GM12878 (cell line): ENCODE data around the gene MYO3B. TPM values are rescaled to one million over a fixed set of nuclear protein-coding genes. Genes with fewer than 3 reads are reported as not detected.

ENCODE experiments used
- ATAC-seq: fragments of 200-7000 bp; cut with Tn5 transposase; 3 replicates; pipeline ENCODE4 v1.9.1; 2020; ENCODE audit warnings: mild to moderate bottlenecking, moderate library complexity
- BruUV-seq: library from RNA; stranded (reverse); fragments of 400-500 nt; replicated peaks from 2 replicates; lab custom pipeline; 2021; lab: Mats Ljungman, UMichigan
- CTCF ChIA-PET: fragments of 300-600 bp; sonication (Branson Sonifier 250); formaldehyde crosslinking; extraction: SDS; loops from one replicate; lab custom pipeline; 2021; ENCODE audit warnings: inconsistent platforms; lab: Yijun Ruan, JAX
- POLR2A ChIA-PET: fragments of 350-600 bp; formaldehyde crosslinking; extraction: SDS; loops from one replicate; lab custom pipeline; 2021; ENCODE audit warnings: inconsistent platforms; lab: Charles Lee
- RAD21 ChIA-PET: fragments of 300-600 bp; sonication (Branson Sonifier 250); formaldehyde crosslinking; loops from one replicate; lab custom pipeline; 2023; ENCODE audit warnings: antibody characterized with exemption; ENCODE audit not compliant: unreplicated experiment; lab: Charles Lee
- SMC1A ChIA-PET: fragments of 300-600 bp; sonication (Branson Sonifier 250); formaldehyde crosslinking; loops from one replicate; lab custom pipeline; 2023; ENCODE audit not compliant: unreplicated experiment, uncharacterized antibody; lab: Charles Lee
- DNase-seq: peaks from one replicate; pipeline ENCODE4 v3.0.0-alpha.2; 2011; ENCODE audit warnings: low read depth, low spot score
- FAIRE-seq: peaks from 3 replicates; lab custom pipeline; 2011; peaks lifted over from hg19 to GRCh38; lab: Jason Lieb, UNC
- H2AFZ ChIP-seq: 2 replicates; pipeline ENCODE4 v1.6.0; 2011; ENCODE audit warnings: low read depth, low read length, control low read depth; ENCODE audit not compliant: control insufficient read depth
- H3K27ac ChIP-seq: 2 replicates; pipeline ENCODE4 v1.5.1; 2011; ENCODE audit warnings: control low read depth; ENCODE audit not compliant: control insufficient read depth, insufficient read depth
- H3K27me3 ChIP-seq, 2 experiments: replicated peaks in 1 of 2; 2 replicates each; pipeline versions ENCODE4 v1.6.0 to v1.6.1; 2011; ENCODE audit warnings: low read length in 1 of 2; ENCODE audit not compliant: control insufficient read depth in 2 of 2, insufficient read depth in 2 of 2
- H3K36me3 ChIP-seq, 2 experiments: 2 replicates each; pipeline ENCODE4 v1.5.1; 2011; ENCODE audit warnings: low read length in 1 of 2; ENCODE audit not compliant: control insufficient read depth in 2 of 2, insufficient read depth in 2 of 2
- H3K4me1 ChIP-seq: 2 replicates; pipeline ENCODE4 v1.6.1; 2011; ENCODE audit warnings: mild to moderate bottlenecking, low read length, moderate library complexity, mixed read lengths; ENCODE audit not compliant: control insufficient read depth, insufficient read depth
- H3K4me2 ChIP-seq: 2 replicates; pipeline ENCODE4 v1.6.0; 2011; ENCODE audit warnings: control low read depth; ENCODE audit not compliant: control insufficient read depth, insufficient read depth
- H3K4me3 ChIP-seq: fragments of 200-600 bp; sonication (generic); 2 replicates; pipeline ENCODE4 v1.5.1; 2016
- H3K79me2 ChIP-seq: 2 replicates; pipeline ENCODE4 v1.6.0; 2011; ENCODE audit warnings: low read length; ENCODE audit not compliant: control insufficient read depth, insufficient read depth
- H3K9ac ChIP-seq: 2 replicates; pipeline ENCODE4 v1.8.0; 2011; ENCODE audit warnings: low read length, control low read depth, mixed read lengths; ENCODE audit not compliant: control insufficient read depth, insufficient read depth
- H3K9me3 ChIP-seq: replicated peaks from 3 replicates; pipeline ENCODE4 v1.5.1; 2011; ENCODE audit warnings: mild to moderate bottlenecking, low read length; ENCODE audit not compliant: control insufficient read depth, insufficient read depth
- H4K20me1 ChIP-seq: 2 replicates; pipeline ENCODE4 v1.6.0; 2011; ENCODE audit not compliant: control insufficient read depth, insufficient read depth
- BHLHE40 ChIP-seq, 2 experiments: fragments of 450-650 bp in 1 of 2; IDR thresholded peaks; 2 replicates each; pipeline ENCODE4 v1.6.1; 2011 to 2017; ENCODE audit warnings: low read depth in 2 of 2, borderline replicate concordance in 1 of 2, improper control_type of control experiment in 1 of 2, low read length in 1 of 2, mild to moderate bottlenecking in 1 of 2
- BRCA1 ChIP-seq: IDR thresholded peaks from 2 replicates; pipeline ENCODE4 v1.6.1; 2011; ENCODE audit warnings: low read depth, low read length, improper control_type of control experiment
- DPF2 ChIP-seq: fragments of 450-650 bp; IDR thresholded peaks from 2 replicates; pipeline ENCODE4 v1.6.1; 2017; ENCODE audit warnings: mild to moderate bottlenecking
- E4F1 ChIP-seq: fragments of 450-650 bp; IDR thresholded peaks from 2 replicates; pipeline ENCODE4 v1.6.1; 2018; ENCODE audit warnings: borderline replicate concordance, mild to moderate bottlenecking; ENCODE audit not compliant: partially characterized antibody
- GATAD2B ChIP-seq: fragments of 450-650 bp; conservative IDR thresholded peaks from 2 replicates; pipeline ENCODE4 v1.6.1; 2017; ENCODE audit warnings: low read depth, mild to moderate bottlenecking, moderate library complexity
- LARP7 ChIP-seq: fragments of 450-650 bp; IDR thresholded peaks from 2 replicates; pipeline ENCODE4 v1.6.1; 2017; ENCODE audit warnings: mild to moderate bottlenecking
- RUNX3 ChIP-seq: IDR thresholded peaks from 2 replicates; pipeline ENCODE4 v1.6.1; 2012; ENCODE audit warnings: low read length, inconsistent platforms
- SP1 ChIP-seq: IDR thresholded peaks from one replicate; pipeline ENCODE4 v1.6.1; 2011; ENCODE audit warnings: low read depth, low read length
- SPI1 ChIP-seq: IDR thresholded peaks from 2 replicates; pipeline ENCODE4 v1.6.1; 2011; ENCODE audit warnings: low read depth, mild to moderate bottlenecking, low read length, moderate library complexity, borderline replicate concordance; ENCODE audit not compliant: insufficient read depth
- WGBS: methylation state at CpG from one replicate; pipeline ENCODE4 v1.1.6; 2016; ENCODE audit warnings: low lambda C conversion rate; ENCODE audit not compliant: insufficient replicate concordance, insufficient coverage; ENCODE audit errors: missing lambda C conversion rate; 5-methylcytosine and 5-hydroxymethylcytosine counted together
- in situ Hi-C: fragments of 300-500 bp; cut with MboI; formaldehyde crosslinking; loops from 9 replicates; pipeline ENCODE4 v1.14.3; 2018; ENCODE audit warnings: mixed read lengths
- intact Hi-C: fragments of 100-400 bp; cut with micrococcal nuclease; formaldehyde crosslinking; loops from one replicate; pipeline ENCODE4 v1.14.2; 2022; ENCODE audit not compliant: unreplicated experiment
- polyA plus RNA-seq, 11 experiments: library from polyadenylated mRNA; depleted of rRNA in 4 of 11; unstranded in 6 of 11; stranded (reverse) in 5 of 11; fragments of >200 nt; fragmentation: Nextera tagmentation in 4 of 11; fragmentation: Illumina TruSeq in 1 of 11; extraction: Ambion mirVana in 4 of 11; extraction: Trizol in 1 of 11; gene quantifications; 1 replicate in 1 of 11; 2 replicates in 10 of 11; pipeline versions ENCODE4 v1.2.1 to v1.2.3, GENCODE V29; 2011 to 2016; ENCODE audit warnings: inconsistent platforms in 2 of 11, missing spikeins in 2 of 11, low read depth in 1 of 11
- total RNA-seq, 4 experiments: library from RNA; depleted of rRNA in 3 of 4; stranded (reverse); fragments of >200 nt in 3 of 4; fragmentation: Illumina TruSeq in 1 of 4; extraction: Trizol in 1 of 4; gene quantifications; 2 replicates each; pipeline versions ENCODE4 v1.2.1 to v1.2.3, GENCODE V29; 2013 to 2021
- TF ChIP-seq, protein P1 (sequence below), 3 experiments: IDR thresholded peaks in 2 of 3; conservative IDR thresholded peaks in 1 of 3; 2 replicates each; pipeline ENCODE4 v1.5.1; 2011; ENCODE audit warnings: low read depth in 3 of 3, low read length in 3 of 3, mild to moderate bottlenecking in 3 of 3, control low read depth in 2 of 3, moderate library complexity in 2 of 3, inconsistent platforms in 1 of 3, mixed read lengths in 1 of 3; ENCODE audit not compliant: control insufficient read depth in 2 of 3, insufficient read depth in 1 of 3; ENCODE audit errors: extremely low read depth in 1 of 3

Gene MYO3B
- total and polyA plus RNA-seq, 10 of the 15 experiments (the other 5 are each of a cell fraction or from before 2014, with no cell fraction given): 1.1 to 7.1 (median 2.1) TPM

DNA sequence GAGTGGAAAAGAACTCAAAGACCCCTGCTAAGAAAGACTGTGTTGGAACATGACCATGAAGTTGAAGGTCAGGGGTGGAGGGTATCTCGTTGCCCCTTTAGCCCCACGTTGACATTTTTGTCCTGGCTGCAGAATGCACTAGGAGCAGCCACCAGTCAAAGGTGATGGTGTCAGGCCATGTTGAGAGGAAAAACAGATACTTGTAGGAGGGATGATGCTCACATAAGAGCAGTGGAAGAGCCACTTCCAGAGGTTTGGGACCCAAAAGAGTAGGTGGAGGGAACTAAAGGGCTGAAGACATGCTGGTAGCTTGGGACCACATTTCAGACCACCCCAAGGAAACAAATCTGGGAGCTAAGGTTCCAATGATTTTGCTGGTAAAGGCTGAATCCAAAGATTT is 159.0 kb downstream of the MYO3B start (continued):
- TF ChIP-seq RUNX3: no peak
- no peak for TF ChIP-seq BRCA1
- TF ChIP-seq, protein P1, sequence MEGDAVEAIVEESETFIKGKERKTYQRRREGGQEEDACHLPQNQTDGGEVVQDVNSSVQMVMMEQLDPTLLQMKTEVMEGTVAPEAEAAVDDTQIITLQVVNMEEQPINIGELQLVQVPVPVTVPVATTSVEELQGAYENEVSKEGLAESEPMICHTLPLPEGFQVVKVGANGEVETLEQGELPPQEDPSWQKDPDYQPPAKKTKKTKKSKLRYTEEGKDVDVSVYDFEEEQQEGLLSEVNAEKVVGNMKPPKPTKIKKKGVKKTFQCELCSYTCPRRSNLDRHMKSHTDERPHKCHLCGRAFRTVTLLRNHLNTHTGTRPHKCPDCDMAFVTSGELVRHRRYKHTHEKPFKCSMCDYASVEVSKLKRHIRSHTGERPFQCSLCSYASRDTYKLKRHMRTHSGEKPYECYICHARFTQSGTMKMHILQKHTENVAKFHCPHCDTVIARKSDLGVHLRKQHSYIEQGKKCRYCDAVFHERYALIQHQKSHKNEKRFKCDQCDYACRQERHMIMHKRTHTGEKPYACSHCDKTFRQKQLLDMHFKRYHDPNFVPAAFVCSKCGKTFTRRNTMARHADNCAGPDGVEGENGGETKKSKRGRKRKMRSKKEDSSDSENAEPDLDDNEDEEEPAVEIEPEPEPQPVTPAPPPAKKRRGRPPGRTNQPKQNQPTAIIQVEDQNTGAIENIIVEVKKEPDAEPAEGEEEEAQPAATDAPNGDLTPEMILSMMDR (IDR thresholded peaks at IDR 0.05 in 2 of 3, conservative IDR thresholded peaks at IDR 0.05 in 1 of 3; ENCODE audit: control insufficient read depth in 2 of 3, extremely low read depth in 1 of 3, insufficient read depth in 1 of 3, low read depth in 3 of 3, low read length in 3 of 3): no peak
- TF ChIP-seq DPF2: no peak
- no peak for TF ChIP-seq LARP7
- TF ChIP-seq GATAD2B: no peak
- no peak for TF ChIP-seq SPI1
- TF ChIP-seq SP1: no peak
- TF ChIP-seq, all 136 proteins: peak for 0

DNA sequence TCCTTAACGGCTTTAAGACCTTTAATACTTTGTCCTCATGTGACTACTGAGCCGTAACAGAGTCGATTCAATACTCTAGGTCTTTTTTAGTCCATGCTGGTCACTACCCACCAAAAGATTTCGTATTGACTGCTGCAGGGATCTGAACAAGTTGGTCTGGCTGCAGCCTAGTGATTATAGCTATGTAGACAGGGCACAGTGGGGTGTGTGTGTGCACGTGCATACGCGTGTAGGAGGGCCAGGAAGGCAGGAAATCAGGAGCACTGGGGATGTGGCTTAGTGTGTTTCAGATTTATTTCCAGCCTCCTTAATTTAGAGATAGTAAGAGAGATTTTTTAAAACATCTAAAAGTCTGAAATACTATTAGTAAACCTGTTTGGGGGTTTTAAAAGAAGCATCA is 161.4 kb downstream of the MYO3B start:
- FAIRE-seq: no peak
- H3K36me3 ChIP-seq: no peaks in the 10 kb centered on the region
- intact Hi-C loops: no loop called here
- no peak overlapping the region for H3K9ac ChIP-seq
- H3K79me2 ChIP-seq: no peaks in the 10 kb centered on the region
- 64% methylated on average over 7 of the region's 7 CpGs for WGBS
- TF ChIP-seq BHLHE40 (IDR thresholded peaks at IDR 0.05; ENCODE audit: borderline replicate concordance in 1 of 2, low read depth in 2 of 2, low read length in 1 of 2): peak in 1 of 2 experiments; percentile 62; a peak in 1 of 4 replicates
- TF ChIP-seq E4F1: no peak
- TF ChIP-seq, all 136 proteins: peak for 1
- Histone ChIP-seq H3K9me3 (no peaks in the 10 kb centered on the region; the same call in 2 of the 3 replicates), H3K27ac (no peak overlapping the region), H3K4me2 (no peak overlapping the region), H2AFZ (no peak overlapping the region), H3K4me3 (no peak overlapping the region), H3K4me1 (peaks cover 35% of the 10 kb centered on the region), H3K27me3 (no peaks in the 10 kb centered on the region), H4K20me1 (no peaks in the 10 kb centered on the region)
- ATAC-seq (peak; percentile 15; the same call in 1 of the 3 replicates), DNase-seq (no peak)
- ChIA-PET RAD21 (interaction anchor here (1.0 to 1.1 kb wide), 3 partner anchors 16 to 284 kb away, joined by 3 to 5 read pairs (median 3); no protein-coding TSS in a partner anchor), POLR2A (interaction anchor here (0.6 kb wide), 1 partner anchor 1103 kb away, joined by 7 read pairs; no protein-coding TSS in a partner anchor), CTCF (interaction anchor here (0.8 to 9.1 kb wide), 7 partner anchors 10 to 473 kb away, joined by 3 to 68 read pairs (median 4); no protein-coding TSS in a partner anchor), SMC1A (interaction anchor here (0.8 to 1.8 kb wide), 9 partner anchors 11 to 477 kb away, joined by 3 to 11 read pairs (median 5); partner anchors contain the start of gene GAD1)
- no TSS peak for BruUV-seq
- in situ Hi-C loops: no loop called here
